GM11168 (cell line): ENCODE results near the gene MARK4.
"Not testable (repeated sequence)": the region's sequence is repeated elsewhere in the genome, so short reads cannot be mapped to it uniquely, and the experiment has no call there.

Source experiments
- in situ Hi-C: fragments of 300-500 bp; cut with MboI; formaldehyde crosslinking; loops from one replicate; pipeline ENCODE4 v1.12.0; 2022; ENCODE audit warnings: low sequenced_read_pairs; ENCODE audit not compliant: unreplicated experiment

MARK4 gene

DNA sequence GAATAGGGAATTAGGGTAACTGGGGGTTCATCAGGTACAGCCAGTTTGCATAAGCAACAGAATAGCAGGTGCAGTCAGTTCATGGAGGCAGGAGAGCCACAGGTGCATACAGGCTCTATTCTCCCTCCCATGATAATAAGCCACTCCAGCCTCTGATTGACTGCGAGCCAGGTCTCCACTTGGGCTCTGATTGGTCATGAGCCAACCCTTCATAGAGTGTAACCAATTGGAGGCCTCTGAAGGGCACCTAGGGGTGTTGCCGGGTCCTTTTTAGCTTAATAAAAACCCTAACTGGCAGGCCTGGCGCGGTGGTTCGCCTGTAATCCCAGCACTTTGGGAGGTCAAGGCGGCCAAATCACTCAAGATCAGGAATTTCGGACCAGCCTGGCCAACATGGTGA lies 80.3 kb downstream of the MARK4 start:
- in situ Hi-C loops, result no loop called here

DNA sequence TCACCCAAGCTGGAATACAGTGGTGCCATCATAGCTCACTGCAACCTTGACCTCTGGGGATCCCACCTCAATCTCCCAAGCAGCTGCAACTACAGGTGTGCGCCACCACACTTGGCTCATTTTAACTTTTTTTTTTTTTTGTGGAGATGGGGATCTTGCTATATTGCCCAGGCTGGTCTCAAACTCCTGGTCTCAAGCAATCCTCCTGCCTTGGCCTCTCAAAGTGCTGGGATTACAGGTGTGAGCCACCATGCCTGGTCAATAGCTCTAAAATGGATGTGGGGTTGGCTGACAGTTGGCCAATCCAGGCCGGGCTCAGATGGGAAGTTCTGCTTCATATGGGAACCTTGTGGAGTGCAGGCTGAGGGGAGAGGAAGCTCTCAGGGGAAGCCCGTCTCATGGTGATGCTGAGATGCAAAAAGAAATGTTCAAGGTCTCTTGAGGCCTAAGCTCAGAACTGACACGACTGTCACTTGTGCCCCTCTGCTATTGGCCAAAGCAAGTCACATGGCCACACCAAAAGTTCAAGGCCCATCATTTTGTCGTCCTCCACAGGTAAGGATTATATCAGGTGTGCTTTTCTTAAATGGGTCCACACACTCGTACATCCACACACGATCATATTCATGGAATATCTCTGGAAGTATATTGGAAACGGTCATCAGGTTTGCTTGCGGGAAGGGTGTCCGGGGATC lies 82.7 kb downstream of the MARK4 start:
- in situ Hi-C loops, result no loop called here

DNA sequence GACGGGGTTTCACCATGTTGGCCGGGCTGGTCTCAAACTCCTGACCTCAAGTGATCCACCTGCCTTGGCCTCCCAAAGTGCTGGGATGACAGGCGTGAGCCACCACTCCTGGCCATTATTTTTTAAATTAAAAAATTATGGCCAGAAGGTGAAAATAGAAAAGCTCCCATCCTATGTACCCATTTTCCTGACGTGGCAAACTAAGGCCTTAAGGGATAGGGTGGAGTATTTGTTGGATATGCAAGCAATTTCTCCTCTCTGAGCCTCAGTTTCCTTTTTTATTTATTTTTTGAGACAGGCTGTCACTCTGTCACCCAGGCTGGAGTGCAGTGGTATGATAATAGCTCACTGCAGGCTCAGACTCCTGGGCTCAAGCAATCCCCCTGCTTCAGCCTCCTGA lies 83.8 kb downstream of the MARK4 start:
- in situ Hi-C loops, result not testable (repeated sequence)

DNA sequence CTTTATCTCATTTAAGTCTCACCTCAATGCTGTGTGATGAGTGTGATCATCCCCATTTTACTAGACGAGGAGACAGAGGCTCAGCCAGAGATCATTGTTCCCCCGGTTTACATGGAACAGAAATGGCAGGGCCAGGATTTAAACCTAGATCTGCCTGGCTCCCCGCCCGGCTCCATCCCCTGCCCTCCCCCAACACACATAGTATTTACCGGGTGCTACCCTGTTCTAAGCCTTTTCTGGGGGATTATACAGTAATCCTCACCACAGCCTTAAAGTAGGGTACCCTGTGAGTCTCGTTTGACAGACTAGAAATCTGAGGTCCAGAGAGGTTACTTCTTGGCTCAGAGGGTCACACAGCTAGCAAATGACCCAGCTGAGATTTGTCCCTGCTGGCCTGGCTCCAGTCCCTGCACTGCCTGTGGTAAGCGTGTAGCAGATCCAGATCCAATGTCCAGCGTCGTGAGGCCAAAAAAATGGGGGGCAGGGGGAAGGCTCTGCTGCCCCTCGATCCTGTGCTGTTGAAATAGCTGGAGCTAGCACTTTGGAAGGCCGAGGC lies 85.7 kb downstream of the MARK4 start:
- in situ Hi-C loops, result no loop called here

DNA sequence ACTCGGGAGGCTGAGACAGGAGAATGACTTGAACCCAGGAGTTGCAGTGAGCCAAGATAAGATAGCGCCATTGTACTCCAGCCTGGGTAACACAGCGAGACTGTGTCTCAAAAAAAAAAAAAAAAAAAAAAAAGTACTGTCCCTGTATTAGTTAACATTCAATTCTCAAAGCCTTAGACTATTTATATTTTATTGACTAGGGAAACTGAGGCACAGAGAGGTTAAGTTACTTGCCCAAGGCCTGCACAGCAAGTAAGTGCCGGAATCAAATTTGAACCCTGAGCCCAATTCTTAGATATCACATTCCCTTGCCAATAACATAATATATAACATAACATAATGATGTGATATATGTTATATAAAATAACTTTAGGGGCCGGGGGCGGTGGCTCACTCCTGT lies 88.6 kb downstream of the MARK4 start:
- in situ Hi-C loops, result no loop called here

DNA sequence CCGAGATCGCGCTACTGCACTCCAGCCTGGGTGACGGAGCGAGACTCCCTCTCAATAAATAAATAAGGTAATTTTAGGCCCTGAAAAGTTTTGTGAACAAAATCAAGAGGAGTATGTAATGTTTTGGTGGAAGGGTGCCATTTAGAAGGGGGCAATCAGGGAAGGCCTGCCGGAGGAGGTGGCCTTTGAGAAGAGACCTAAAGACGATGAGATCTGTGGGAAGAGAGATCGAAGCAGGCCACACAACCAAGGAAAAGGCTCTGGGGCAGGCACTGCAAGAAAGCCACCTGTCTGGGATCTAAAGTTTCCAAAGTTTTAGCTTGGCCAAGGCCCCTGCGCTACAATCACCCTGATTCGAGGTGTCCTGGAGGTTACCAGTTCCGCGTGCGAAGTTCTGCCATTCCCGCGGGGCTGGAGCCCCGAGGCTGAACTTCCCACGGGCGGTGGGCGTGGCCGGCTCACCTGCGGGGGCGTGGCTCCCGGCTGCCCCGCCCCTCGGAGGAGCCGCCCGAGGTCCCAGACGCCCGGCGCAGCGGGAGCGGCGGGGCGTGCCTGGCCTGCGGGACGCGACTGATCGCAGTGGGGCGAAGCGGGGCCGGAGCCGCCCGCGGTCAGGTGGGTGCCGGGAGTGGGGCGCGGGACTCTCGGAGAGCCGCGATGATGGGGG lies 89.3 kb downstream of the MARK4 start, which contains the start of gene KLC3:
TSS of gene KLC3 (plus strand) at position 519 of the 667 bp plus-strand sequence. CDS start 4,792 bp downstream, outside the sequence.
- in situ Hi-C loops, result no loop called here

DNA sequence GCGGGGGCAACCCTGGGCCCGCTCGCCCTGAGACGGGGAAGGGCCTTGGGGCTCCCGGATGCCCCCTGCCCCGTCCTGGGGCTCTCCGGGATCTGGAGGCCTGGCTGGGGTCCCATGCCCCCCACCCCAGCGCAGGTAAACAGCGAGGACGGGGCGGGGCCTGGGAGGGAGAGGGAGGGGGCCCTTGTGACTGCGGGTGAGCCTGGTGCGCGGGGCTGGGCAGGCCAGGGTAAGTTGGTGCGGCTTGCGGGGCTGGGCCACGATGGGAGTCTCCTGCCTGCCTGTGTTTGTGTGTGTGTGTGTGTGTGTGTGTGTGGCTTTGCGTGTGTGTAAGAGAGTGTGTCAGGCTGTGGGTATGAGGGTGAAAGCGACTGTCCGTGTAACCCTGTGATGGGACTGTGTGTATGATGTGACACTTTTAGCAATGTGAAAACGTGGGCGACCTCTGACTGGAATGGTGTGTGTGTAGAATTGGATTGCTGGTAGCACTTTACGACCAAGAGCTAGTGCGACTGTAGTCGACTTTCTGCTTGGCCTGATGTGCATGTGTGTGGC lies 89.9 kb downstream of the MARK4 start:
- in situ Hi-C loops, result no loop called here

DNA sequence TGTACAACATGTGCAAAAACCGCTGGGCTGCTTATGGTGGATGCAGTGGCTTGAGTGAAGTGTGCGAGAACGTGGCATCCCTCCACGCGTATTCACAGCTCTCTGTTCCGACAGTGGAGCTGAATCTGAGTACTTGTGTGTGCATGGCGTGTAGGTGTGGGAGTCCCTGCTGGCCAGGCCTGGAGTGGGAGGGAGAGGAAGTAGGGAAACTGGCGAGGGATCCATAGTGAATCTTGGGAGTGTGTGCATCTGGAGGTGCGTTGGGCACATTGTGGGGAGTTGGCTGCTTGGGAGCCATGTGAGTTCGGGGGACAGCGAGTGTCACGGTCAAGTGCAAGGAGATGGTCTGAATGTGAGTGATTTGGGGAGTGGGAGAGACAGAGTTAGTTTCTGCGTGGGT lies 91.8 kb downstream of the MARK4 start:
- in situ Hi-C loops, result no loop called here

DNA sequence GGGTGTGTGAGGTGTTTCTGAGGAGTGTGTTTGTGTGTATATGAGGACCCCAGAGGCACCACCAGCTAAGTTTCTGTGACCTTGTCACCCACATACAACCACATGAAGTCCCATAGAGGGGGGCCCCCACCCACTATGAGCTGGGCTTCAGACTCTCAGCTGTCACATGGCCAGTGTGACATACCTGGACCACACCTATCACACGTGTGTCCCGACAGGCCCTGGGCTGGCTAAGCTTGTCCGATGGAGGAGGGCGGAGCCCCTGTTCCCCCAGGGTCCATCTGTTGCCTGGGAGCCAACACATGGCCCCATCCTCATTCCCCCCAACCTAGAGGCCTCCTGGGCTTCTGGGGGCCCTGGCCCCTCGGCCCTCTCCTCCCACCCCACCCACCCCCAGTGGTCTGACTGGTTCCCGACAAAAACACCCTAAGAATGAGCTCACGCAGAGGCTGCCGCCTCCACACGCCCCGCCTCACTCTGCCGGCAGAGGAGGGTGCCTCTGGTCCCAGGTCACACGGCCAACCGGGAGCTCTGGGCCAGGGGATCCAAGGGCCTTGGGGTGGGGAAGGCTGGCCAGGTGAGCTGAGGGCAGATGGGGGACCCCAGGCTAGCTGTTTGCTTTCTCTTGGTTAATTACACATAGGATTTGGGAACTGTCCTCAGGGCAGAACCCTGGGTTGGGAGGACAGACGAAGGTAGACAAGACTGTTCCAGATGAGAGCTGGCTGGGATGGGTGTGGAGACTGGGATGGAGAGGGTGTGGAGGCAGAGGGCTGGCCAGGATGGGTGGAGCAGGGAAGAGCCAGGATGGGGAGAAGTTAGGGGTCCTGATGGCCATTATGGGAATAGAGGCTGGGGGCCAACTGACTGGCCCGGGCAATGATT lies 93.8 kb downstream of the MARK4 start:
- in situ Hi-C loops, result no loop called here

DNA sequence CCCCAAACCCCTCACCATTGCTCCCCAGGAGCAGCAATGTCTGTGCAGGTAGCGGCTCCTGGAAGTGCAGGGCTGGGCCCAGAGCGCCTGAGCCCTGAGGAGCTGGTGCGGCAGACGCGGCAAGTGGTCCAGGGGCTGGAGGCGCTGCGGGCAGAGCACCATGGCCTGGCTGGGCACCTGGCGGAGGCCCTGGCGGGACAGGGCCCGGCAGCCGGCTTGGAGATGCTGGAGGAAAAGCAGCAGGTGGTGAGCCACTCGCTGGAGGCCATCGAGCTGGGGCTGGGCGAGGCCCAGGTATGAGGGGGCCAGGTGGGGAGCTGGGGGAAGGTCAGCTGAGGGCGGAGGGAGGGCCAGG lies 94.4 kb downstream of the MARK4 start:
- in situ Hi-C loops, result no loop called here

DNA sequence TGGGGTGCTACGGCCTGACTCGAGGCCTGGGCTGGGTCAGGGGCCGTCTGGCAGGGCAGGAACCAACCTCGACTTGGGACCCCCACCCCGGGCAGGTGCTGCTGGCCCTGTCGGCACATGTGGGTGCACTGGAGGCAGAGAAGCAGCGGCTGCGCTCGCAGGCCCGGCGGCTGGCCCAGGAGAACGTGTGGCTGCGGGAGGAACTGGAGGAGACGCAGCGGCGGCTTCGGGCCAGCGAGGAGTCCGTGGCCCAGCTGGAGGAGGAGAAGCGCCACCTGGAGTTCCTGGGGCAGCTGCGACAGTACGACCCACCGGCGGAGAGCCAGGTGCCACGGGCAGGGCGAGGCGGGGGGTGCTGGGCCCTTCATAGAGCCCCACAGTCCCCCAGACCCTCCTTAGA lies 95.4 kb downstream of the MARK4 start:
- in situ Hi-C loops, result no loop called here

DNA sequence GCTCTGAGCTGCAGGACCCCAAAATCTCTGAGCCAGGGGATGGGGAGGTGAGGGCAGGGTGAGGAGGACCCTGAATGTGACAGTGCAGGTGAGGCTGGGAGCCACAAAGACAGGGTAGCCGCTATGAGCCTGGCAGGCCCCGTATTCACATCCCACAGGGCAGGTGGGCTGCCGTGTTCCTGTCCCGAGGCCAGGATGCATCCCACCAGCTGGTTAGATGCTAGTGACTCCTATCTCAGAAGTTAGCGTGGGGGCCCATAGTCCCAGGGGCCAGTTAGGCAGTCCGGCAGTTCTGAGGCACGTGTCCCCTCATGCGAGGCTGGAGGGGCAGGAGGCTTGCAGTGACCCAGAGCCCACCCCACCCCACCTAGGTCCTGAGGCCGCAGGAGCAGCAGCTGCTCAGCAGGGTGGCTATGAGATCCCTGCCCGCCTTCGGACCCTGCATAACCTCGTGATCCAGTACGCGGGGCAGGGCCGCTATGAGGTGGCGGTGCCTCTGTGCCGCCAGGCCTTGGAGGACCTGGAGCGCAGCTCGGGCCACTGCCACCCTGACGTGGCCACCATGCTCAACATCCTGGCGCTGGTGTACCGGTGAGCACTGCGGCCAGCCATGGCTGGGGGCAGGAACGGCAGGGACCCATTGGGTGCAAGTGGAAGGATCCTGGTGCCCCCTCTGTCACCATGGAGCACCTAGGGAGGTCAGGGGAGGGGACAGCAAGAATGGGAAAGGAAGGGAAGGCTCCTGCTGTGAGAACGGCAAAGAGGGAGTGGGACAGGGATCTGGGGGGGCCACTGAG lies 96.7 kb downstream of the MARK4 start:
- in situ Hi-C loops, result no loop called here

DNA sequence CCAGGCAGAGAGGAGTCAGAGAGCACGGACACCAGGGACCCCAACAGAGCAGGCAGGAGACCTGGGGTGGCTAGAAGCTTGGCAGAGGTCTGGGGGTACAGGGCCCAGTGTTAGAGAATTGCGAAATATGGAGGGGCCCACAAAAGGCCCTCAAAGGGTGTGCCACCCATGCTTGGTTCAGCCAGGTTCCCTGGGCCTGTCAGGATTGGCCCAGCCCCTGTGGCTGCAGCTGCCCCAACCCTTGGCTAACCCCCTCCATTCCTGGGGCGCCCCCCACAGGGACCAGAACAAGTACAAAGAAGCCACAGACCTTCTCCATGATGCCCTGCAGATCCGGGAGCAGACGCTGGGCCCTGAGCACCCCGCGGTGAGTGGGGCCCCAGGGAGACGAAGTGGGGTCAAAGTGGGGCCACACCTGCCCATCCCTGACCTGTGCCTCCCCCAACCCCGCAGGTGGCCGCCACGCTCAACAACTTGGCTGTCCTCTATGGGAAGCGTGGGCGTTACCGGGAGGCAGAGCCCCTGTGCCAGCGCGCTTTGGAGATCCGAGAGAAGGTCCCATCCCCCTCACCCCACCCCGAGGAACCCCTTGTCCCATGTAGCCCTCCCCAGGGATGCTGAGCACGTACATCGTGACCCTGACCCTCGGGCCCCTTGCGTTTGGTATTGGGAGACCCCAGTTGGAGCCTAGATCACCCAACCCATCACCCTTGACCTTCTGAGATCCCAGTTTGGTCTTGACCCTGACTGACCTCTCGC lies 97.5 kb downstream of the MARK4 start:
- in situ Hi-C loops, result no loop called here

DNA sequence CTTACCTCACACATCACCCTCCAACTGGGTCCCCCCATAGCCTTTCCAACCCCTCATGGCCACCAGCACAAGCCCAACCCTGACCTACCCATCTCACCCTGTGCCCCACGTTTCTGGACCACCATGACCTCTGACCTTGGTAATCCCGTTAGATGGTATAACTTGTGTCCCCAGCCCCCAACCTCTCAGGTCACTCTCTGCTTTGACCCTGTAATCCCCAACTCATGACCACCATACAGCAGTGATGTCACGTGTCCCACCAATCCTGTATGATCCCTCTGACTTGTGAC lies 98.0 kb downstream of the MARK4 start:
- in situ Hi-C loops, result no loop called here

DNA sequence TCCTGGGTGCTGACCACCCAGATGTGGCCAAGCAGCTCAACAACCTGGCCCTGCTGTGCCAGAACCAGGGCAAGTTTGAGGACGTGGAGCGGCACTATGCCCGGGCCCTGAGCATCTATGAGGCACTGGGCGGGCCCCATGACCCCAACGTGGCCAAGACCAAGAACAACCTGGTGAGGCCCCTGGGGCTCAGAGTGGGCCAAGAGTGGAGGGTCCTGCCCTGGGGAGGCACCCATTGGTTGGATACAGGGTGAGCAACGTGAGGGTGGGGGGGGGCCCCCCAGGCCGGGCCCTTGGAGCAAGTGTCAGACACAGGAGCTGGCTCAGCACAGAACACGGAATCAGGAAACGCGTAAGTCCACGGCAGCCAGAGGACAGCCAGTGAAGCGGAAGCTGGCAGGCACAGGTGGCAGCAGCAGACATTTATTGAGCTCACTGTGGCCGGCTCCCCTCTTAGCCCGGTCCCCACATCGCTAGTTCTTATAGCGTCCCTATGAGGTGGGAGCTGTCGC lies 98.4 kb downstream of the MARK4 start:
- in situ Hi-C loops, result no loop called here

DNA sequence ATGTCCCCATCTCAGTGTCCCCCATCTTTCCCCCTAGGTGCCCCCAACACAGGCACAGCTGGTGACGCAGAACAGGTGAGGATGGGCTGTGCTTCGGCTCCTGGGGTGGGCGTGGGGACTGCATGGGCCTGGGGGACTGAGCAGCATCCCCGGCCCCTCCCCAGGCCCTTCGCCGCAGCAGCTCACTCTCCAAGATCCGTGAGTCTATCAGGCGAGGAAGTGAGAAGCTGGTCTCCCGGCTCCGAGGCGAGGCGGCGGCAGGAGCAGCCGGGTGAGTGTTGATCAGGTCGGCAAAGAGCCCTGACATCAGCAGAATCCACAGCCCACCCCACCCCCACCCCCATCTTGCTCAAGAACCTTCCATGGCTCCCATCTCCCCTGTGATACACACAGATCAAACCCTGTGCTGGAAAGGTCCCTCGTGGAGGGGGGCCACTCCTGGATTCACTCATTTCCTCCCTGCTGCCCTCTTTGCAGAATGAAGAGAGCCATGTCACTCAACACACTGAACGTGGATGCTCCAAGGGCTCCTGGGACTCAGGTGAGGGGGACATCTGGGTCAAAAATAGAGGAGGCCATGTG lies 99.5 kb downstream of the MARK4 start:
- in situ Hi-C loops, result no loop called here

DNA sequence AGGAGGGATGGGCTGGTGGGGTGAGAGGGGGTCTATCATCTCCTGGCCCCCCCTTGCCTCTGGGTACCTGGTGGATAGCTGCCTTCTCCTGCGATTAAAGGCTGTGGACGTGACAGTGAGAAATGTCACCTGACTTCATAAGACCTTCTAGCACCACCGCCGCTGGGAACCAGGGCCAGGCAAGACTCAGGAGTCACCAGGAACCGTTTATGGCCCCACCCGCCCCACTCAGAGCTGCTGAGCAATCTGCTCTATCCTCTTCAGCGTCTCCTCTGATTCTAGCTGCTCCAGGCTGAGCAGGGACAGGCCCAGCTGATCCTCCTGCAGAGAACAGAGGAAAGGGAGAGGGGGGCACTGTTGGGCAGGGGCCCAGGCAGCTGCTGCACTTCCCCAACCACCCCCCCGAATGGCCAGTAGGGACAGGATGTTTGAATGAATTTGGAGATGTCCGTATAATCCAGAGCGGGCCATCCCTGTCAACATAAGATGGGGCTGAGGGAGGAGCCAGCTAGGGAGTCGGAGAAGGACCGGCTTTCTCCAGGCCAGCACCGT lies 100.4 kb downstream of the MARK4 start:
- in situ Hi-C loops, result no loop called here

DNA sequence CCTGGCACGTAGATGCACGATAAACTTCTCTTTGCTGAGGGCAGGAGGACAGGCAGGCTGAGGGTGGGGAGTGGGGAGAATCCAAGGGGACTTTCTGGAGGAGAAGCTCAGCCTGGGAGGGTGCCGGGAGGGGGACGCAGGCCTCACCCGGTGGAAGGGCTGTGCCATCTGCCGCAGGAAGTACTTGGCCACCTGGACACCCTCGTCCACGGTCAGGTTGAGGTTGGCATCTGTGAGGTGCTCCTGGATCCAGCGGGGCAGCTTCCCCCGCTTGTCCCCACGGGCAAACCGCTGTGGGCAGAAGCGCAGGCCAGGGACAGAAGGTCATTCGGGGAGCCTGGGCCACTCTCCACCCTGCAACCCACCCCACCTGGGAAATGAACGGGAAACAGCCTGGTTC lies 101.0 kb downstream of the MARK4 start:
- in situ Hi-C loops, result no loop called here
